A549 (cell line): Measurements from ENCODE around the gene PARP11.

Source experiments
- CHD4 ChIP-seq: fragments of 200-600 bp; sonication (generic); IDR thresholded peaks from 2 replicates; pipeline ENCODE4 v1.6.1; 2016; ENCODE audit warnings: antibody characterized with exemption, mild to moderate bottlenecking, borderline replicate concordance
- PHF8 ChIP-seq: fragments of 200-600 bp; sonication (generic); IDR thresholded peaks from 2 replicates; pipeline ENCODE4 v1.6.1; 2016; ENCODE audit warnings: low read depth, mild to moderate bottlenecking, antibody characterized with exemption, moderate library complexity, borderline replicate concordance
- POLR2A ChIP-seq: IDR thresholded peaks from 2 replicates; pipeline ENCODE4 v1.6.1; 2012; ENCODE audit warnings: mild to moderate bottlenecking, low read length
- RAD21 ChIP-seq, 2 experiments: fragments of >200 bp in 1 of 2; sonication (Bioruptor Twin) in 1 of 2; formaldehyde crosslinking in 1 of 2; IDR thresholded peaks in 1 of 2; conservative IDR thresholded peaks in 1 of 2; 2 replicates in 1 of 2; 3 replicates in 1 of 2; pipeline ENCODE4 v1.6.1; 2012 to 2018; ENCODE audit warnings: inconsistent platforms in 1 of 2
- TF ChIP-seq, protein P1 (sequence below): fragments of >200 bp; sonication (Bioruptor Twin); formaldehyde crosslinking; IDR thresholded peaks from 3 replicates; pipeline ENCODE4 v1.5.1; 2016

- TF ChIP-seq, protein P1, sequence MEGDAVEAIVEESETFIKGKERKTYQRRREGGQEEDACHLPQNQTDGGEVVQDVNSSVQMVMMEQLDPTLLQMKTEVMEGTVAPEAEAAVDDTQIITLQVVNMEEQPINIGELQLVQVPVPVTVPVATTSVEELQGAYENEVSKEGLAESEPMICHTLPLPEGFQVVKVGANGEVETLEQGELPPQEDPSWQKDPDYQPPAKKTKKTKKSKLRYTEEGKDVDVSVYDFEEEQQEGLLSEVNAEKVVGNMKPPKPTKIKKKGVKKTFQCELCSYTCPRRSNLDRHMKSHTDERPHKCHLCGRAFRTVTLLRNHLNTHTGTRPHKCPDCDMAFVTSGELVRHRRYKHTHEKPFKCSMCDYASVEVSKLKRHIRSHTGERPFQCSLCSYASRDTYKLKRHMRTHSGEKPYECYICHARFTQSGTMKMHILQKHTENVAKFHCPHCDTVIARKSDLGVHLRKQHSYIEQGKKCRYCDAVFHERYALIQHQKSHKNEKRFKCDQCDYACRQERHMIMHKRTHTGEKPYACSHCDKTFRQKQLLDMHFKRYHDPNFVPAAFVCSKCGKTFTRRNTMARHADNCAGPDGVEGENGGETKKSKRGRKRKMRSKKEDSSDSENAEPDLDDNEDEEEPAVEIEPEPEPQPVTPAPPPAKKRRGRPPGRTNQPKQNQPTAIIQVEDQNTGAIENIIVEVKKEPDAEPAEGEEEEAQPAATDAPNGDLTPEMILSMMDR, result no peak
- TF ChIP-seq CHD4, result no peak
- TF ChIP-seq POLR2A, result no peak
- TF ChIP-seq PHF8, result no peak
- TF ChIP-seq RAD21 (conservative IDR thresholded peaks at IDR 0.05 in 1 of 2, IDR thresholded peaks at IDR 0.05 in 1 of 2), result no peak
Observed at GRCh38 chr12:3837049-3837448, 36.1 kb downstream of the PARP11 start.
